SK-N-SH treated with all-trans-retinoic acid at 6 μM for 48 hours (cell line): ENCODE data around the gene ABCB11.
"Not testable (repeated sequence)": the region's sequence is repeated elsewhere in the genome, so short reads cannot be mapped to it uniquely, and the experiment has no call there.

ENCODE experiments used
- ARNTL ChIP-seq: fragments of 450-650 bp; formaldehyde crosslinking; IDR thresholded peaks from 2 replicates; pipeline ENCODE4 v1.5.0; 2020; ENCODE audit warnings: low read depth, mild to moderate bottlenecking, moderate library complexity, borderline replicate concordance
- CREB5 ChIP-seq: fragments of 250-450 bp; sonication (Bioruptor Pico); IDR thresholded peaks from 2 replicates; pipeline ENCODE4 v1.5.1; 2020; ENCODE audit warnings: low read depth, mild to moderate bottlenecking, moderate library complexity
- ESRRG ChIP-seq: fragments of 250-450 bp; sonication (Bioruptor Pico); IDR thresholded peaks from 2 replicates; pipeline ENCODE4 v1.6.1; 2021; ENCODE audit warnings: mild to moderate bottlenecking
- GLIS3 ChIP-seq: fragments of 250-450 bp; sonication (Bioruptor Pico); IDR thresholded peaks from 2 replicates; pipeline ENCODE4 v1.5.0; 2020; ENCODE audit warnings: mild to moderate bottlenecking, moderate library complexity
- ISL1 ChIP-seq: fragments of 250-450 bp; sonication (Bioruptor Pico); IDR thresholded peaks from 2 replicates; pipeline ENCODE4 v2.1.2; 2022; ENCODE audit warnings: mild to moderate bottlenecking, moderate library complexity
- OSR1 ChIP-seq: fragments of 250-450 bp; sonication (Bioruptor Pico); IDR thresholded peaks from 2 replicates; pipeline ENCODE4 v1.8.0; 2022; ENCODE audit warnings: moderate library complexity, mild to moderate bottlenecking, inconsistent platforms
- PATZ1 ChIP-seq: fragments of 250-450 bp; sonication (Bioruptor Pico); IDR thresholded peaks from 2 replicates; pipeline ENCODE4 v1.8.0; 2020; ENCODE audit warnings: mild to moderate bottlenecking, moderate library complexity, borderline replicate concordance
- RARB ChIP-seq: fragments of 250-450 bp; sonication (Bioruptor Pico); IDR thresholded peaks from 2 replicates; pipeline ENCODE4 v1.8.0; 2021; ENCODE audit warnings: mild to moderate bottlenecking, moderate library complexity
- TSHZ2 ChIP-seq: fragments of 250-450 bp; sonication (Bioruptor Pico); IDR thresholded peaks from 2 replicates; pipeline ENCODE4 v1.5.0; 2020; ENCODE audit warnings: mild to moderate bottlenecking, moderate library complexity
- ZFP3 ChIP-seq: fragments of 250-450 bp; sonication (Bioruptor Pico); IDR thresholded peaks from 2 replicates; pipeline ENCODE4 v1.5.0; 2020; ENCODE audit warnings: mild to moderate bottlenecking, moderate library complexity
- ZFP30 ChIP-seq: fragments of 450-650 bp; formaldehyde crosslinking; IDR thresholded peaks from 2 replicates; pipeline ENCODE4 v1.5.0; 2022; ENCODE audit warnings: mild to moderate bottlenecking, moderate library complexity
- ZNF565 ChIP-seq: fragments of 450-650 bp; formaldehyde crosslinking; conservative IDR thresholded peaks from 2 replicates; pipeline ENCODE4 v1.5.0; 2020; ENCODE audit warnings: low read depth, mild to moderate bottlenecking, moderate library complexity
- ZNF70 ChIP-seq: fragments of 450-650 bp; formaldehyde crosslinking; IDR thresholded peaks from 2 replicates; pipeline ENCODE4 v1.5.0; 2020; ENCODE audit warnings: mild to moderate bottlenecking, moderate library complexity
- ZNF8 ChIP-seq: fragments of 450-650 bp; formaldehyde crosslinking; IDR thresholded peaks from 2 replicates; pipeline ENCODE4 v1.5.0; 2020; ENCODE audit warnings: mild to moderate bottlenecking, moderate library complexity

GRCh38 chr2:169064199-169064598 lies 33.1 kb upstream of the ABCB11 start:
- not testable (repeated sequence) for TF ChIP-seq CREB5 (CRISPR knock-in tag); ZFP3; ZNF8 (CRISPR knock-in tag); ISL1 (CRISPR knock-in tag); ESRRG; ZNF70 (CRISPR knock-in tag); RARB (CRISPR knock-in tag); PATZ1 (CRISPR knock-in tag); ZNF565; ZFP30 (CRISPR knock-in tag); OSR1; TSHZ2; ARNTL; GLIS3
